Psoas muscle (tissue), 8 donors: ENCODE measurements around the gene KCNT2. TPM values are rescaled to one million over a fixed set of nuclear protein-coding genes. Genes with fewer than 3 reads are reported as not detected.

Experiments used
- ATAC-seq, 4 donors: fragments of 200-7000 bp; cut with Tn5 transposase; one replicate each; pipeline ENCODE4 v1.9.1; 2020; ENCODE audit warnings: moderate library complexity in 3 of 4, mild to moderate bottlenecking in 2 of 4
- DNase-seq, 2 donors: peaks; one replicate each; pipeline ENCODE4 v3.0.0-alpha.2; 2020
- H3K27ac ChIP-seq: fragments of 200-600 bp; one replicate; pipeline ENCODE4 v1.8.0; 2022
- H3K27me3 ChIP-seq, 3 donors: fragments of 200-600 bp in 1 of 3; one replicate each; pipeline versions ENCODE4 v1.6.1 to v1.8.0; 2013 to 2022; ENCODE audit warnings: low read length in 2 of 3, mild to moderate bottlenecking in 2 of 3, moderate library complexity in 1 of 3; ENCODE audit not compliant: insufficient read depth in 3 of 3
- H3K36me3 ChIP-seq, 2 donors: fragments of 200-600 bp in 1 of 2; one replicate each; pipeline versions ENCODE4 v1.6.1 to v1.8.0; 2013 to 2022; ENCODE audit warnings: low read depth in 1 of 2, mild to moderate bottlenecking in 1 of 2, moderate library complexity in 1 of 2; ENCODE audit not compliant: insufficient read depth in 1 of 2
- H3K4me1 ChIP-seq: fragments of 200-600 bp; one replicate; pipeline ENCODE4 v1.8.0; 2022
- H3K4me3 ChIP-seq: fragments of 200-600 bp; one replicate; pipeline ENCODE4 v1.8.0; 2022; ENCODE audit warnings: mild to moderate bottlenecking
- H3K9me3 ChIP-seq: fragments of 200-600 bp; one replicate; pipeline ENCODE4 v1.8.0; 2022
- CTCF ChIP-seq: fragments of 200-600 bp; IDR thresholded peaks from one replicate; pipeline ENCODE4 v1.8.0; 2022; ENCODE audit warnings: antibody characterized with exemption
- WGBS, 3 donors: extraction: QIAGEN DNeasy Blood & Tissue Kit; methylation state at CpG; one replicate each; pipeline versions ENCODE4 v1.1.6 to v1.1.7; 2013; 5-methylcytosine and 5-hydroxymethylcytosine counted together
- intact Hi-C, 2 donors: fragments of 100-400 bp; cut with DNase I; formaldehyde crosslinking; loops; one replicate each; pipeline versions ENCODE4 v1.11.0 to v1.14.2; 2022
- polyA plus RNA-seq, 3 donors: library from polyadenylated mRNA; stranded (reverse); fragments of 200-250 nt; gene quantifications; one replicate each; pipeline ENCODE4 v1.2.3, GENCODE V29; 2013
- total RNA-seq, 4 donors: library from RNA; stranded (reverse); fragmentation: NEBNext Ultra II Directional in 2 of 4; extraction: Animal tissue kit (Norgen Biotek cat#: 25700) in 2 of 4; gene quantifications; one replicate each; pipeline versions ENCODE4 v1.2.1 to v1.2.4, GENCODE V29; 2021 to 2023
- donor health status: healthy with polysubstance abuse.
- donor health status: DM: no; HTN: no; CAD: no; lungs with moderate emphysema.
- donor health status: Bipolar disorder and iron deficiency.
- donor health status: healthy.
- donor health status: DM: yes; HTN: yes; CAD: no.
- donor health status: DM: no; HTN: no; CAD: no.
- donor health status: DM: no; HTN: no; CAD: no.
- donor health status: DM: yes; HTN: yes; CAD: no.

KCNT2 gene
- total and polyA plus RNA-seq, 7 donors, result 0.04 to 1.2 (median 0.12) TPM

DNA sequence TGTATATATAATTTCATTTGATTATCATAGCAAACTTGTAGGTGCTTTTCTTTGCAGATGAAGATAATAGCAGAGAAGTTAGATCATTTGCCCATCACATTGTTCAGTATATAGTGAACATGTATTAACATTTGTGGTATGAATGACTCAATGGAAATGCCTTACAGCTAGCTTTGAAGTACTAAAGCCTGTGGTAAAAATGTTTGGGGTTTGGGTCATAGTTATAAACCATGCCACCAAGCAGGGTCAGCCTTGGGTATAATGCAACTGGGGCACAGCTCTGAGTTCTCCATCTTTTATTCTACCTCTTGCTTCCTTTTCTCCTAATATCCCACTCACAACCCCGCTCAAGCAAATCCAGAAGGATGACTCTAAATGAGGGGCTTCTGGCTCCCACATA lies 141.6 kb downstream of the KCNT2 start:
- Histone ChIP-seq H3K4me1 (no peaks in the 10 kb centered on the region), H3K27ac (no peak overlapping the region)
- 91 to 100% (median 96%) methylated on average over 1 of the region's 1 CpG for WGBS, 3 donors

DNA sequence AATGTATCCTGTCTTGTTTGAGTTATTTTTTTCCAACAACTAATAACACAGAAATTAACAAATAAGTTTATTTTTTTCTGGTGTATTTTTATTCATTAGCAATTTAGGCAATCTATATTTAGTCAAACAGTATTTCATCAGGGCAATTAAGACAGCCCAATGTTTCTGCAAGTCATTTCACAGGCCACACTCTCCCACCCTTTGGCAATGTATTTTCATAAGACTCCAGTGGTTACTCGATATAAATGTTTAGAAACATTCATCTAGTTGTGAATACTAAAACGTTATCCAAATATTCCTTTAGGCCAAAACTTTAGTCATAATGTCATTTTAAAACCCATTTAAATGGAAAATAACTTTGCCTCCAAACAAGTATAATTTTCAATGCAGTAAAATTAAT lies 142.1 kb downstream of the KCNT2 start:
- no peak overlapping the region for H3K4me3 ChIP-seq
- no peaks in the 10 kb centered on the region for H3K4me1 ChIP-seq
- H3K27me3 ChIP-seq, result no peaks in the 10 kb centered on the region
- ATAC-seq, result no peak
- WGBS, 3 donors, result 78 to 81% (median 80%) methylated on average over 2 of the region's 2 CpGs
- intact Hi-C loops, result no loop called here
- no peaks in the 10 kb centered on the region for H3K9me3 ChIP-seq
- no peaks in the 10 kb centered on the region for H3K36me3 ChIP-seq
- no peak for DNase-seq
- no peak overlapping the region for H3K27ac ChIP-seq
- TF ChIP-seq CTCF, result no peak

More for the DNA sequence above, 141.6 kb downstream of the KCNT2 start:
- ATAC-seq, result no peak
- H3K4me3 ChIP-seq, result no peak overlapping the region
- no peaks in the 10 kb centered on the region for H3K36me3 ChIP-seq
- no peak for TF ChIP-seq CTCF
- no peak for DNase-seq
- no peaks in the 10 kb centered on the region for H3K9me3 ChIP-seq
- H3K27me3 ChIP-seq, result no peaks in the 10 kb centered on the region
- intact Hi-C loops, result no loop called here

DNA sequence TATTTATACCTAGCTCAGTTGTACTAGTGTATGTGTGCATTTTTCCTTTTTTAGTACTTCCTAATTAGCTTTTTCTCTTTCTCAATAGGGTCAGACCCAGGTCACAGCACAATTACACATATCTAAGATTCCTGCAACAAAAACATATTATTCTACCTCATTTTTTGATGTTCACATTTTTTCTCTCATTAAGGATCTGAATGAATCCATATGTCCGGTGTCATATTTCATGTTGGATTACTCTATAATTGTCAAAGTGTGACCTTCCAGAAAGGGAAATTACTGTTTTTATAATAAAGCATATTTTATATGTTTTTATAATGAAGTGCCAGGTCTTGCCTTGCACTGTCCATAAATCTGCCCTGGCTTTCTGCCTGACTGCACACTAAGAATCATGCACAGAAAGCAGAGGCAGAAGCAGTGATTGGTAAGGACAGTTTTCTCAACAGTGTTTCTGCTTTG lies 143.7 kb downstream of the KCNT2 start:
- no peak for ATAC-seq
- intact Hi-C loops, result no loop called here
- TF ChIP-seq CTCF, result no peak
- Histone ChIP-seq H3K27ac (no peak overlapping the region), H3K4me1 (no peaks in the 10 kb centered on the region), H3K9me3 (no peaks in the 10 kb centered on the region), H3K36me3 (no peaks in the 10 kb centered on the region), H3K27me3 (no peaks in the 10 kb centered on the region), H3K4me3 (no peak overlapping the region)
- DNase-seq, result no peak
- 76 to 91% (median 82%) methylated on average over 1 of the region's 1 CpG for WGBS, 3 donors

GRCh38 chr1:196462086-196462485 lies 146.2 kb downstream of the KCNT2 start:
- no peak overlapping the region for H3K4me3 ChIP-seq
- ATAC-seq (no peak), DNase-seq (no peak)
- no peak overlapping the region for H3K27ac ChIP-seq
- TF ChIP-seq CTCF, result no peak
- no peaks in the 10 kb centered on the region for H3K9me3 ChIP-seq
- WGBS, 3 donors, result 62 to 91% (median 63%) methylated on average over 2 of the region's 2 CpGs
- no peaks in the 10 kb centered on the region for H3K4me1 ChIP-seq
- no peaks in the 10 kb centered on the region for H3K36me3 ChIP-seq
- H3K27me3 ChIP-seq, result no peaks in the 10 kb centered on the region
- intact Hi-C loops, result no loop called here

- Histone ChIP-seq H3K4me3 (no peak overlapping the region), H3K27ac (no peak overlapping the region), H3K27me3 (no peaks in the 10 kb centered on the region), H3K36me3 (no peaks in the 10 kb centered on the region), H3K9me3 (no peaks in the 10 kb centered on the region), H3K4me1 (no peaks in the 10 kb centered on the region)
- no peak for DNase-seq
- intact Hi-C loops, result no loop called here
- TF ChIP-seq CTCF, result no peak
- 28 to 58% (median 35%) methylated on average over 3 of the region's 3 CpGs for WGBS, 3 donors
- no peak for ATAC-seq
Measured at GRCh38 chr1:196461521-196461920, 146.7 kb downstream of the KCNT2 start.
